Aorta (tissue), 5 donors: ENCODE data around the gene PBX4. TPM values are rescaled to one million over a fixed set of nuclear protein-coding genes. Genes with fewer than 3 reads are reported as not detected.
"Not testable (repeated sequence)": the region's sequence is repeated elsewhere in the genome, so short reads cannot be mapped to it uniquely, and the experiment has no call there.

Experiments
- ATAC-seq: fragments of 200-7000 bp; cut with Tn5 transposase; one replicate; pipeline ENCODE4 v1.9.1; 2022; ENCODE audit warnings: moderate library complexity; ENCODE audit not compliant: low FRiP score
- DNase-seq, 2 donors: peaks; one replicate each; pipeline ENCODE4 v3.0.0-alpha.2; 2020
- H3K27ac ChIP-seq, 2 donors: one replicate each; pipeline ENCODE4 v1.5.1; 2013; ENCODE audit warnings: low read length in 2 of 2, mild to moderate bottlenecking in 2 of 2, moderate library complexity in 2 of 2, control low read depth in 1 of 2, inconsistent platforms in 1 of 2, low read depth in 1 of 2
- H3K27me3 ChIP-seq, 2 donors: one replicate each; pipeline ENCODE4 v1.6.1; 2013; ENCODE audit warnings: control low read depth in 1 of 2, low read length in 1 of 2, mild to moderate bottlenecking in 1 of 2, moderate library complexity in 1 of 2; ENCODE audit not compliant: insufficient read depth in 2 of 2, control insufficient read depth in 1 of 2
- H3K36me3 ChIP-seq, 2 donors: one replicate each; pipeline ENCODE4 v1.6.1; 2013; ENCODE audit warnings: control low read depth in 1 of 2, low read length in 1 of 2, mild to moderate bottlenecking in 1 of 2; ENCODE audit not compliant: insufficient read depth in 2 of 2, control insufficient read depth in 1 of 2
- H3K4me1 ChIP-seq, 2 donors: one replicate each; pipeline ENCODE4 v1.6.1; 2013; ENCODE audit warnings: low read length in 2 of 2, control low read depth in 1 of 2, mild to moderate bottlenecking in 1 of 2, moderate library complexity in 1 of 2; ENCODE audit not compliant: insufficient read depth in 2 of 2, control insufficient read depth in 1 of 2
- H3K4me3 ChIP-seq, 2 donors: one replicate each; pipeline ENCODE4 v1.5.1; 2013; ENCODE audit warnings: low read length in 2 of 2, control low read depth in 1 of 2, mild to moderate bottlenecking in 1 of 2
- H3K9me3 ChIP-seq: one replicate; pipeline ENCODE4 v1.6.1; 2013; ENCODE audit warnings: mild to moderate bottlenecking, low read length; ENCODE audit not compliant: control insufficient read depth
- WGBS, 2 donors: extraction: QIAGEN DNeasy Blood & Tissue Kit; methylation state at CpG; one replicate each; pipeline ENCODE4 v1.1.7; 2013; 5-methylcytosine and 5-hydroxymethylcytosine counted together
- intact Hi-C, 2 donors: fragments of 100-400 bp; cut with DNase I; formaldehyde crosslinking; loops; one replicate each; pipeline versions ENCODE4 v1.14.2 to v1.15.0; 2022
- polyA plus RNA-seq, 2 donors: library from polyadenylated mRNA; stranded (reverse); fragments of 200-250 nt; gene quantifications; one replicate each; pipeline ENCODE4 v1.2.3, GENCODE V29; 2013
- total RNA-seq, 2 donors: library from RNA; stranded (reverse); fragmentation: NEBNext Ultra II Directional; extraction: Animal tissue kit (Norgen Biotek cat#: 25700); gene quantifications; one replicate each; pipeline ENCODE4 v1.2.1, GENCODE V29; 2021
- donor health status: healthy with polysubstance abuse.
- donor health status: Bipolar disorder and iron deficiency.
- donor health status: DM: no; HTN: no; CAD: no.
- donor health status: DM: no; HTN: no; CAD: no.
- donor health status: DM: yes; HTN: yes; CAD: no.

The PBX4 gene
- total and polyA plus RNA-seq, 4 donors, result 0.65 to 1.5 (median 1.4) TPM; not detected in 1

- H3K9me3 ChIP-seq, result no peaks in the 10 kb centered on the region
- H3K4me3 ChIP-seq, result no peak overlapping the region
- no peak for ATAC-seq
- DNase-seq, result no peak
- WGBS, 2 donors, result 96 to 97% methylated on average over 19 of the region's 19 CpGs
- no peaks in the 10 kb centered on the region for H3K36me3 ChIP-seq
- H3K27me3 ChIP-seq, result no peaks in the 10 kb centered on the region
- intact Hi-C loops, result no loop called here
- H3K4me1 ChIP-seq, result no peaks in the 10 kb centered on the region
- no peak overlapping the region for H3K27ac ChIP-seq
Observed at GRCh38 chr19:19624032-19624570, 5.6 kb upstream of the PBX4 start.

- no peaks in the 10 kb centered on the region for H3K36me3 ChIP-seq
- no peaks in the 10 kb centered on the region for H3K27me3 ChIP-seq
- no peaks in the 10 kb centered on the region for H3K4me1 ChIP-seq
- 81 to 87% methylated on average over 5 of the region's 5 CpGs for WGBS, 2 donors
- H3K4me3 ChIP-seq, result no peak overlapping the region
- DNase-seq, result no peak
- no peak overlapping the region for H3K27ac ChIP-seq
- no peaks in the 10 kb centered on the region for H3K9me3 ChIP-seq
- ATAC-seq, result no peak
- intact Hi-C loops, result no loop called here
Observed at GRCh38 chr19:19623383-19623782, 4.9 kb upstream of the PBX4 start.

- Histone ChIP-seq H3K4me3 (no peak overlapping the region), H3K36me3 (no peaks in the 10 kb centered on the region), H3K27ac (no peak overlapping the region), H3K4me1 (no peaks in the 10 kb centered on the region), H3K27me3 (no peaks in the 10 kb centered on the region), H3K9me3 (no peaks in the 10 kb centered on the region)
- DNase-seq, result no peak
- intact Hi-C loops, result no loop called here
- no peak for ATAC-seq
- WGBS, 2 donors, result 86% methylated on average over 7 of the region's 7 CpGs
Observed at GRCh38 chr19:19619849-19620210, 1.3 kb upstream of the PBX4 start.

- ATAC-seq (no peak), DNase-seq (no peak)
- no peaks in the 10 kb centered on the region for H3K9me3 ChIP-seq
- H3K27ac ChIP-seq, result no peak overlapping the region
- no peaks in the 10 kb centered on the region for H3K4me1 ChIP-seq
- H3K36me3 ChIP-seq, result no peaks in the 10 kb centered on the region
- no peaks in the 10 kb centered on the region for H3K27me3 ChIP-seq
- intact Hi-C loops, result no loop called here
- no peak overlapping the region for H3K4me3 ChIP-seq
- WGBS, 2 donors, result 64% methylated on average over 21 of the region's 21 CpGs
Observed at GRCh38 chr19:19619181-19619848, 828 bp upstream of the PBX4 start.

GRCh38 chr19:19615086-19615485, 3.4 kb downstream of the PBX4 start:
- Histone ChIP-seq H3K27me3 (no peaks in the 10 kb centered on the region), H3K36me3 (no peaks in the 10 kb centered on the region), H3K27ac (no peak overlapping the region), H3K4me1 (no peaks in the 10 kb centered on the region), H3K9me3 (no peaks in the 10 kb centered on the region), H3K4me3 (no peak overlapping the region)
- intact Hi-C loops, result no loop called here
- DNase-seq (no peak), ATAC-seq (no peak)
- WGBS, 2 donors, result 95 to 98% methylated on average over 3 of the region's 3 CpGs

- H3K36me3 ChIP-seq, result no peaks in the 10 kb centered on the region
- ATAC-seq (no peak), DNase-seq (no peak)
- H3K4me3 ChIP-seq, result no peak overlapping the region
- no peaks in the 10 kb centered on the region for H3K9me3 ChIP-seq
- H3K27ac ChIP-seq, result no peak overlapping the region
- H3K4me1 ChIP-seq, result no peaks in the 10 kb centered on the region
- no peaks in the 10 kb centered on the region for H3K27me3 ChIP-seq
- WGBS, 2 donors, result 87 to 90% methylated on average over 4 of the region's 4 CpGs
- intact Hi-C loops, result no loop called here
Observed at GRCh38 chr19:19613506-19613905, 5.0 kb downstream of the PBX4 start.

GRCh38 chr19:19610376-19611202, 7.9 kb downstream of the PBX4 start:
- H3K9me3 ChIP-seq, result no peaks in the 10 kb centered on the region
- H3K27me3 ChIP-seq, result no peaks in the 10 kb centered on the region
- intact Hi-C loops, result no loop called here
- H3K36me3 ChIP-seq, result no peaks in the 10 kb centered on the region
- no peak overlapping the region for H3K4me3 ChIP-seq
- 83% methylated on average over 10 of the region's 10 CpGs for WGBS, 2 donors
- DNase-seq, result no peak
- no peak for ATAC-seq
- no peaks in the 10 kb centered on the region for H3K4me1 ChIP-seq
- H3K27ac ChIP-seq, result no peak overlapping the region

- ATAC-seq, H3K9me3 ChIP-seq, H3K27ac ChIP-seq, H3K4me1 ChIP-seq, H3K4me3 ChIP-seq, intact Hi-C loops, DNase-seq, H3K27me3 ChIP-seq, H3K36me3 ChIP-seq: not testable (repeated sequence)
- 93 to 97% methylated on average over 8 of the region's 8 CpGs for WGBS, 2 donors
Observed at GRCh38 chr19:19606686-19607085, 11.8 kb downstream of the PBX4 start.

GRCh38 chr19:19606021-19606420, 12.5 kb downstream of the PBX4 start:
- 85 to 86% methylated on average over 1 of the region's 1 CpG for WGBS, 2 donors
- Histone ChIP-seq H3K4me1 (no peaks in the 10 kb centered on the region), H3K27me3 (no peaks in the 10 kb centered on the region), H3K27ac (no peak overlapping the region), H3K4me3 (no peak overlapping the region), H3K9me3 (no peaks in the 10 kb centered on the region), H3K36me3 (no peaks in the 10 kb centered on the region)
- no peak for ATAC-seq
- no peak for DNase-seq
- intact Hi-C loops, result no loop called here
